Superior temporal gyrus (tissue), 1 donor: Measurements from ENCODE around the gene PKMYT1.

Experiments used
- DNase-seq: peaks from one replicate; pipeline ENCODE4 v3.0.0-alpha.2; 2016; ENCODE audit errors: extremely low spot score

Gene PKMYT1

GRCh38 chr16:2980227-2981176 is at the start of gene PKMYT1:
Gene PKMYT1, minus strand, starts transcription at chr16:2980446. Its CDS starts 789 bp downstream, at chr16:2979657.
- DNase-seq, result peak; percentile 89

- DNase-seq, result no peak
Measured at GRCh38 chr16:3029491-3030221, 49.4 kb upstream of the PKMYT1 start.

- no peak for DNase-seq
Measured at GRCh38 chr16:3028716-3029319, 48.6 kb upstream of the PKMYT1 start.

- peak; percentile 65 for DNase-seq
Measured at GRCh38 chr16:3027983-3028715, 47.9 kb upstream of the PKMYT1 start.

GRCh38 chr16:3027489-3027795 is 47.2 kb upstream of the PKMYT1 start:
- no peak for DNase-seq

GRCh38 chr16:3026609-3027488 is 46.6 kb upstream of the PKMYT1 start:
- DNase-seq, result no peak

GRCh38 chr16:3026003-3026378 is 45.7 kb upstream of the PKMYT1 start:
- DNase-seq, result no peak

- no peak for DNase-seq
Measured at GRCh38 chr16:3025032-3026002, 45.1 kb upstream of the PKMYT1 start.

GRCh38 chr16:3023669-3024478 is 43.6 kb upstream of the PKMYT1 start, which contains the start of the genes HCFC1R1 and THOC6:
Gene HCFC1R1, minus strand, starts transcription at chr16:3023942. Its CDS starts 1 bp downstream, at chr16:3023941.
Gene THOC6, plus strand, starts transcription at chr16:3024035. Its CDS starts 292 bp downstream, at chr16:3024327.
- peak; percentile 99 for DNase-seq

- DNase-seq, result peak; percentile 24
Measured at GRCh38 chr16:3023415-3023668, 43.1 kb upstream of the PKMYT1 start.

- DNase-seq, result no peak
Measured at GRCh38 chr16:3022684-3023414, 42.6 kb upstream of the PKMYT1 start.

GRCh38 chr16:3022208-3022683 is 42.0 kb upstream of the PKMYT1 start:
- peak; percentile 46 for DNase-seq

- no peak for DNase-seq
Measured at GRCh38 chr16:3021449-3022207, 41.4 kb upstream of the PKMYT1 start.

- peak; percentile 15 for DNase-seq
Measured at GRCh38 chr16:3020604-3021448, 40.6 kb upstream of the PKMYT1 start.

GRCh38 chr16:3020247-3020603 is 40.0 kb upstream of the PKMYT1 start, which contains the start of gene TNFRSF12A:
Gene TNFRSF12A, plus strand, starts transcription at chr16:3020368. Its CDS starts 30 bp downstream, at chr16:3020398.
- peak; percentile 33 for DNase-seq

GRCh38 chr16:3019594-3020246 is 39.5 kb upstream of the PKMYT1 start:
- no peak for DNase-seq
